WTC11 (cell line): ENCODE results near the gene RGMA.

Experiments used
- CREM ChIP-seq: sonication (generic); formaldehyde crosslinking; IDR thresholded peaks from 2 replicates; pipeline ENCODE4 v1.8.1; 2022; ENCODE audit warnings: mild to moderate bottlenecking, missing genetic modification reagents, moderate library complexity
- ETV6 ChIP-seq: sonication (generic); formaldehyde crosslinking; IDR thresholded peaks from 2 replicates; pipeline ENCODE4 v1.8.1; 2022; ENCODE audit warnings: mild to moderate bottlenecking, missing genetic modification reagents
- TEAD1 ChIP-seq: sonication (generic); formaldehyde crosslinking; IDR thresholded peaks from 2 replicates; pipeline ENCODE4 v1.8.0; 2022; ENCODE audit warnings: mild to moderate bottlenecking, missing genetic modification reagents
- ZNF232 ChIP-seq: sonication (generic); formaldehyde crosslinking; IDR thresholded peaks from 2 replicates; pipeline ENCODE4 v1.8.0; 2022; ENCODE audit warnings: mild to moderate bottlenecking, missing genetic modification reagents
- TF ChIP-seq, protein P1 (sequence below): fragments of 200-600 bp; IDR thresholded peaks from 2 replicates; pipeline ENCODE4 v1.8.0; 2022; ENCODE audit warnings: antibody characterized with exemption
- TF ChIP-seq, protein P2 (sequence below): sonication (generic); formaldehyde crosslinking; IDR thresholded peaks from 2 replicates; pipeline ENCODE4 v1.8.0; 2022; ENCODE audit warnings: mild to moderate bottlenecking, missing genetic modification reagents

DNA sequence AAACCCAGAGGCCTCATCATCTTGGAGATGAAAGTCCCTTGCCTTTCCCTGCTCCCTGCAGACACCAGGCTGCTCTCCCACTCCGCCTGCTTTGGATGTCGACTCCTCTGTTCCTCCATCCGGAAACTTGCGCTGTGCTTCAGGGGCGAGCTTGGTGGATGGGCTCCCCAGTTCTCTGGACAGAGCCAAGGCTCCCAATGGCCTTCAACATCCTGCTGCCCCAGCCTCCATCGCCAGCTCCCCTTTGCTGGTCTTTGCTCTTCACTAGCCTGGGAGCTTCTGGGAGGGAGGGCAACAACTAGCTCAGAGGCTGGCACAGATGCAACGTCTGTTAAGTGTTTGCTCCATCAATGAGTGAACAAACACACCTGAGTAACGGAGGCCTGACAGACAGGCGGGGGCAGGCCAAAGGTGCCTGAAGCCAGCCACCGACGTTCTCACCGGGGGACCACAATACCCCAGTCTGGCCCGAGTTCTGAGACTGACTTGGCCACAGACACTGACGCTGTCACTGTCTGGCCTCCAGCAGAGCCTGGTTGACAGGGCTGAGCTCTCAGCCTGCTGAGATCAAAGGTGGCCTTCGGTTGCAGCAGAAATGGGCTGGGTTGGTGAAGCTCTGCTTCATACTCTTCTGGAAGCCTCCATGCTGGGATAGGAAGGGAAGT lies 39.0 kb downstream of the RGMA start:
- TF ChIP-seq, protein P1, sequence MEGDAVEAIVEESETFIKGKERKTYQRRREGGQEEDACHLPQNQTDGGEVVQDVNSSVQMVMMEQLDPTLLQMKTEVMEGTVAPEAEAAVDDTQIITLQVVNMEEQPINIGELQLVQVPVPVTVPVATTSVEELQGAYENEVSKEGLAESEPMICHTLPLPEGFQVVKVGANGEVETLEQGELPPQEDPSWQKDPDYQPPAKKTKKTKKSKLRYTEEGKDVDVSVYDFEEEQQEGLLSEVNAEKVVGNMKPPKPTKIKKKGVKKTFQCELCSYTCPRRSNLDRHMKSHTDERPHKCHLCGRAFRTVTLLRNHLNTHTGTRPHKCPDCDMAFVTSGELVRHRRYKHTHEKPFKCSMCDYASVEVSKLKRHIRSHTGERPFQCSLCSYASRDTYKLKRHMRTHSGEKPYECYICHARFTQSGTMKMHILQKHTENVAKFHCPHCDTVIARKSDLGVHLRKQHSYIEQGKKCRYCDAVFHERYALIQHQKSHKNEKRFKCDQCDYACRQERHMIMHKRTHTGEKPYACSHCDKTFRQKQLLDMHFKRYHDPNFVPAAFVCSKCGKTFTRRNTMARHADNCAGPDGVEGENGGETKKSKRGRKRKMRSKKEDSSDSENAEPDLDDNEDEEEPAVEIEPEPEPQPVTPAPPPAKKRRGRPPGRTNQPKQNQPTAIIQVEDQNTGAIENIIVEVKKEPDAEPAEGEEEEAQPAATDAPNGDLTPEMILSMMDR: no peak
- TF ChIP-seq ETV6: no peak
- no peak for TF ChIP-seq TEAD1 (CRISPR knock-in tag)
- TF ChIP-seq ZNF232 (CRISPR knock-in tag): no peak
- no peak for TF ChIP-seq CREM (CRISPR knock-in tag)
- TF ChIP-seq, protein P2, sequence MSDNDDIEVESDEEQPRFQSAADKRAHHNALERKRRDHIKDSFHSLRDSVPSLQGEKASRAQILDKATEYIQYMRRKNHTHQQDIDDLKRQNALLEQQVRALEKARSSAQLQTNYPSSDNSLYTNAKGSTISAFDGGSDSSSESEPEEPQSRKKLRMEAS (CRISPR knock-in tag): no peak
